ENCODE measurements around the gene CD68.
"Not testable (repeated sequence)": the region's sequence is repeated elsewhere in the genome, so short reads cannot be mapped to it uniquely, and the experiment has no call there.

The CD68 gene

DNA sequence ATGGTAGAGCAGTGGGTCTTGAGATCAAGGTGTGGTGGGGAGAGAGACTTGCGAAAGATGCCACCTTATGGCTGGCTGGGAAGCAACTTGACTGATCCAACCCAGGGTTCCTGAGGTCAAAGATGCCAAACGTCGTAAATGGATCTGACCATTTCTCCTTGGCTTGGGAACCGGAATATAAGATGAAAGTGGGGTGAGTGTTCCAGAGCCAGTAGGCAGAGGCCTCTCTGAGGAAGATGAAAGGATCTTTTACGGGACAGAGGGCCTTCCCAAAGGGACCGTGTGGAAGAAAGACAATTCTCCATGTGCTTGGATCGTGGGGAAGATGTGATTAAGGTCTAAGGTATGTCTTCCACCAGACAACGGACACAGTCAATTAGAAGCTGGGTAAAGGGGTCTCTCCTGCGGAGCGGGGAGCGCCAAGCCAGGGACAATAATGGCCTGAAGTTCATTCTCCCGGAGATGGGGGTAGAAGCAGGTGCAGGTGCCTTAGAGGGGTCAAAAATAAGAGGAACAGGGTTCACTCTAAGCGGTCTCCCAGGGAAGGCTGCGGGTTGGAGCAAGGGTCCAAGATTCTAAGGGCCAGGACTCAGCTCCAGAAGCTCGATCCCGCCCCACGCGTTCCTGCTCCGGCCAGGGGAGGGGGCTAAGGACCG is 34.5 kb downstream of the CD68 start:
- DNase-seq (ENCODE audit: low read depth in 3 of 3, low spot score in 1 of 3) = no peak

DNA sequence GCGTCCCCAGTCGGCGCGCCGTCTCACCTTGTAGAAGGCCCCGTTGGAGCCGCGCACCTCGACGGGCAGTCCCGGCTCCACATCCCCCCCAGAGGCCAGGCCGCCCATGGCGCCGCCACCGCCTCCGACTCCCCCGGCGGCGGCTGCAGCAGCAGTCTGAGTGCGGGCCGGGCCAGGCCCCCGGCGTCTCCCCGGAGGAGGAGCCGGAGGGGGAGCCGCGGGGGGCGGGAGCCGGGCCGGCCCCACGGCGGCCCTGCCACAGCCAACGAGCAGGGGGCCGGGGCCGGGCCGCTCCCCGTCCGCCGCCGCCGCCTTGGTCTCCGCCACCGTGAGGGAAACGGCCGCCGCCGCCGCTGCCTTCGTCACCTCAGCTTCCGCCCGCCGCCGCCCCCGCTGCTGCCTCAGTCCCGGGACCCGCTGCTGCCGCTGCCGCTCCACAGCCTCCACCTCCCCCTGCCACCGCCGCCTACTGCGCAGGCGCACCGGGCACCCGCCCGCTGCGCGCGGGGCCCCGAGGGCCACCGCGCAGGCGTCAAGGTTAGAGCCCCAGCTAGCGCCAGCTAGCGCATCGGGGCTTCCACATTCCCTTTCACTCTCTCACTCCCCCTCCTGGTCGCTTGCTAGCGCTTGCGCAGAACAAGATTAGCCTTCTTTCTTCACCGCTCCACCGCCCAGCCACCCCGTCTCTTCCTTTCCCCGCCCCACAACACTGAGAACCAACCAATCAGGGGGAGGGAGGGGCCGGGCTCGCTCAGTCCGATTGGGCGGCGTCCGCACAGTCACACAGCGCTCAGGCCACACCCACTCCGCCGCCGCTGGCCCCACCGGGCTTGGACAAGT is 35.2 kb downstream of the CD68 start, which contains the start of gene FXR2:
Gene FXR2, minus strand, starts transcription at position 473 of the 840 bp plus-strand sequence. Its CDS starts 365 bp downstream, at position 108.
- peak; percentile 94 to 98 (median 97) for DNase-seq (ENCODE audit: low read depth in 3 of 3, low spot score in 1 of 3)

DNA sequence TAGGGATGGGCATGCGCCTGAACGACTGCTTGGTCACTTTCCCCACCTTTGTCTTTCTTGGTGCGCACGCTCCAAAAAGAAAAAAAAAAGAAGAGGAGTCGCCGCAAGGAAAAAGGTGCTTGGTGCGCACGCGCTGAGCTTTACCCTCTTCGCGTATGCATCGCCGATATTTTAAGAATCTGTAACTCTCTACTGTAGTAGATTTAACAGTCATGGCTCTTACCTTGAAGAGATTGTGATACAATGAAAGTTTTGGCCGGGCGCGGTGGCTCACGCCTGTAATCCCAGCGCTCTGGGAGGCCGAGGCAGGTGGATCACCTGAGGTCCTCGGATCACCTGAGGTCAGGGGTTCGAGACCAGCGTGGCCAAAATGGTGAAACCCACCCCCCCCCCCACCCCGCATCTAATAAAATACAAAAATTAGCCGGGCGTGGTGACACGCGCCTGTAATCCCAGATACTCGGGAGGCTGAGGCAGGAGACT is 35.9 kb downstream of the CD68 start:
- DNase-seq (ENCODE audit: low read depth in 3 of 3, low spot score in 1 of 3) = no peak

DNA sequence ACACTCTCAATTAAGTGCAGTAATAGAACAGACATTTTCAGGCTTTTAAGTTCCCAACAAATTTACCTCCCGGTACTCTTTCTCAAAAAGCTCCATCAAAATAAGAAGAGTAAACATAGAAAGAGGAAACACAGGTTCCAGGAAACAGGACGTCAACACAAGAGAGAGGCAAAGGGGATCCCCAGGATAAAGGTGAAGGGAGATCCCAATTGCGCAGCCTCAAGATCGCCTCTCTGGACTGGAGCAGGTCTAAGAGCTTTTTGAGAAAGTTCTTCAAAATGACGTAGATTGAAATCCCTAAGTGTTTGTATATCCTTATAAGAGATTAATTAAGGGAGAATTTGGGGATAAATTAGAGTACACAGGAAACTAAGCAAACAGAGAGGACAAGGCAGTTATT is 39.2 kb downstream of the CD68 start:
- DNase-seq (ENCODE audit: low read depth in 3 of 3, low spot score in 1 of 3) = no peak

DNA sequence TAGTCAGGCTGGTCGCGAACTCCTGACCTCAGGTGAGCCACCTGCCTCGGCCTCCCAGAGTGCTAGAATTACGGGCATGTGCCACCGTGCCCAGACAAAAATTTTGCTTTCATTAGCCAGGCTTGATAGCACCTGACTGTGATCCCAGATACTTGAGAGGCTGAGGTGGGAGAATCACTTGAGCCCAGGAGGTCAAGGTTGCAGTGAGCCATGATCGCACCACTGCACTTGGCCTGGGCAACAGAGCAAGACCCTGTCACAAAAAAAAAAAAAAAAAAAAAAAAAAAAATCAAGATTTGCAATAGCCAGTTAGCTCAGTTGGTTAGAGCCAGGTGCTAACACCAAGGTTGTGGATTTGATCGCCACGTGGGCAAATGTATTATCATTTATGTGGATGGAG is 41.4 kb downstream of the CD68 start:
- DNase-seq (ENCODE audit: low read depth in 3 of 3, low spot score in 1 of 3) = no peak

DNA sequence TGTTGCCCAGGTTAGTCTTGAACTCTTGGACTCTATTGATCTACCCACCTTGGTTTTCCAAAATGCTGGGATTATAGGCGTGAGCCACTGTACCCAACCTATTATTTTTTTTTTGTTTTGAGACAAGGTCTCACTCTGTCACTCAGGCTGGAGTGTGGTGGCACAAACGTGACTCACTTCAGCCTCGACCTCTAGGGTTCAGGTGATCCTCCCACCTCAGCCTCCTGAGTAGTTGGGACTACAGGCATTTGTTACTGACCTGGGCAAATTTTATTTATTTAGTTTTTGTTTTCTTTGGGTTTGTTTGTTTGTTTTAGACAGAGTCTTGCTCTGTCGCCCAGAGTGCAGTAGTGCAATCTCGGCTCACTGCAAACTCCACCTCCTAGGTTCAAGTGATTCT is 44.2 kb downstream of the CD68 start:
- DNase-seq (ENCODE audit: low read depth in 3 of 3, low spot score in 1 of 3) = no peak

DNA sequence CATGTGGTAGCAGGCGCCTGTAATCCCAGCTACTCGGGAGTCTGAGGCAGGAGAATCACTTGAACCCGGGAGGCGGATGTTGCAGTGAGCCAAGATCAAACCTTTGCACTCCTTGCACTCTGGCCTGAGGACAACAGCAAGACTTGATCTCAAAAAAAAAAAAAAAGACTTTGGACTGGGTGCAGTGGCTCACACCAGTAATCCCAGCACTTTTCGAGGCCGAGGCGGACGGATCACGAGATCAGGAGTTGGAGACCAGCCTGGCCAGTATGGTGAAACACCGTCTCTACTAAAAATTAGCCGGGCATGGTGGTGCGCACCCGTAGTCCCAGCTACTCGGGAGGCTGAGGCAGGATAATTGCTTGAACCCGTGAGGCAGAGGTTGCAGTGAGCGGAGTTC is 46.3 kb downstream of the CD68 start:
- DNase-seq (ENCODE audit: low read depth in 3 of 3, low spot score in 1 of 3) = not testable (repeated sequence)

DNA sequence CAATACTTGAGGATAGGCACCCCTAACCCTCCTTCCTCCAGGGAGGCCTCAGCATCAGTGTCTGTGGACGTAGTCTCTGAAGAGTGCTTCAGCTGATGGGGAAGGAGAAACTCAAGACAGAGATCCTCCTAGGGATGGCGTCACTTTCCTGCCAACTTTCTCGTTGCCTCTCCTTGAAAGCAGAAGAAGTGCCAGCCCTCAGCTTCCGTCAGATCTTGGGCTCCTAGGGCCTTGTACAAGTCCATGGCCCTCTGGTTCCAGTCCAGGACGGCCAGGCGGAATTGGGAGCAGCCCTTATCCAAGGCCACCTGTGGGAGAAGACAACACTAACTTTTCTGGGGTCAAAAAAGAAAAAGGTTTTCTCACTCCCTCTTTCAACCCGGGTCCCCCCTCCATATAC is 46.9 kb downstream of the CD68 start:
- DNase-seq (ENCODE audit: low read depth in 3 of 3, low spot score in 1 of 3) = no peak

DNA sequence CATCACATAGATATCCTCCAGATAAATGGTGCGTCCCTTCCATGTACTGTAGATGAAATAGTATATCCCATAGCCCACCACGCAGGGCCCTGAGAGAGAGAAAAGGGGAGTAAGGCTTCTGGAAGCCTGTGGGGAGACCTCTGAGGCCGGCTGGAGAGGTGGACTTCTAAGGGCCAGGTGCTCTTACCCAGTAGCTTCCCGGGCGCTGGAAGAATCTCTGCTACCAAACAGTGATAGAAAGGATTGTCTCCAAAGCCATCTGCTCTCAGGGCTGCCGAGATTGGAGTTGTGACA is 47.5 kb downstream of the CD68 start:
- DNase-seq (ENCODE audit: low read depth in 3 of 3, low spot score in 1 of 3) = no peak

DNA sequence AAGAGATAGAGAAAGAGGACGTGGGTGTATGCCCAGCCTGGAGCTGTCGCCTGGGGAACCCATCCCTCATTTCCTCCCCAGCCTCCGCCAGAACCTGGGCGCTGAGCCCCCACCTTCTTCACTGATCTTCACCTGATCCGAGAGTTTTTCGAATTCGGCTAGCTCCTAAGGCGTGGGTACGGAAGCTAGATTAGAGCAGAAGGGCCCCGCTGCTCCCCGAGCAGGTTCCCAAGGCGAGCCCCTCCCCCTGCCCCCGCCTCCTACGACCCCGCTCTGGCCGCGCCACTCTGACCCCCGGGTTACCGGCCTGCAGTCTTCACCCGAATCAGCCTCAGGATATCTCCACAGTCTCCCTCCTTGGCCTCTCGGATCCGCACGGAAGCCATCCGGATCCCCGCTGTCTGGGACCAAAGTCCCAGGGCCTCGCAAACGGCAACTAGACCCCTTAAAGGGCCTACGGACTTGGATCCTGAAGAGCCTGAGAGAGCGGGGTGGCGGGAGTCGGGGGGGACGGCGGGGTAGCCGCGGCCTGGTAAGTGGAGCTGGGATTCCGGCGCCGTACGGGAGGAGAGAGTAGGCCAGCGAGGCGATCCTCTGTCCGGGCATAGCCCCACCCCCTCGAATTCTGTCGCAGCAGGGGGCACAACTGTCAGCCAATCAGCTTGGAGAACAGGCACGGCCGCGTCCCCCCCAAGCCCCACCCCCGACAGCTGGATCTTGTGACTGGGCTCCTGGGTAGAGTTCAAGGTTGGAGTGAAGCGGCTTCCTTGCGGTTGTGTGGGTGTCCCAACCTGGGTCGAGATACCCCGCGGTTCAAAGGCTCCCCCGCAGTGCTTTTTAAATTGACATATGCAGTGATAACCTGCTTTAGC is 48.0 kb downstream of the CD68 start, which contains the start of gene SAT2:
Gene SAT2, minus strand, starts transcription at position 572 of the 872 bp plus-strand sequence. Its CDS starts 186 bp downstream, at position 386.
- peak; percentile 61 to 64 (median 61) for DNase-seq (ENCODE audit: low read depth in 3 of 3, low spot score in 1 of 3)

DNA sequence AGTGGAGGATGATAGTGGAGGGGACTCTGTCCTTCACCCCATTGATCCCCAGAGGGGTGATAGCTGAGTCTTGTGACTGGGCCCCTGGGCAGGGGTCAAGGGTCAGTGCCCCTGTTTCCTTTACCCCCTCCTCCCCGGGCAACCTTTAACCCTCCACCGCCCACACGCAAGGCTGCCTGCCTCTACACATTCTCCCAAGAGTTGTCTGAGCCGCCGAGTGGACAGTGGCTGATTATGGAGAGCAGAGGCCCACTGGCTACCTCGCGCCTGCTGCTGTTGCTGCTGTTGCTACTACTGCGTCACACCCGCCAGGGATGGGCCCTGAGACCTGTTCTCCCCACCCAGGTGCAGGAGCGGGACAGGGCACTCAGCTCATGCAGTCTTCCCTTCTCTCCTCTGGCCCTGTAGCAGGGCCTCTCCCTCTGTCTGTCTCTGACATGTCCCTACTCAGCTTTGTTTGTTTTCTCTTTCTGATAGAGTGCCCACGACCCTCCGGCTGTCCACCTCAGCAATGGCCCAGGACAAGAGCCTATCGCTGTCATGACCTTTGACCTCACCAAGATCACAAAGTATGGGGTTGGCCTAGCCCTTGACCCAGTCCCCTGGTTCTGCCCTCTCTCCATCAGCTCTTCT is 50.6 kb downstream of the CD68 start, which contains the start of gene SHBG:
Gene SHBG, plus strand, starts transcription at position 197 of the 633 bp plus-strand sequence. Its CDS starts 38 bp downstream, at position 235.
- DNase-seq (ENCODE audit: low read depth in 3 of 3, low spot score in 1 of 3) = no peak

Data from stimulated activated CD4-positive, alpha-beta T cell treated with anti-CD3 and anti-CD28 coated beads, TNF-alpha, amount 100 ng/mL, for 1 hour (primary cell).